HT-29 (cell line): Measurements from ENCODE around the gene RXRA. TPM values are rescaled to one million over a fixed set of nuclear protein-coding genes. Genes with fewer than 3 reads are reported as not detected.

Experiments used
- DNase-seq: peaks from one replicate; pipeline ENCODE4 v3.0.0-alpha.2; 2015; ENCODE audit warnings: low spot score
- total RNA-seq: library from RNA; depleted of rRNA; stranded (reverse); fragments of >200 nt; shearing (Covaris generic); gene quantifications from 2 replicates; pipeline ENCODE4 v1.2.3, GENCODE V29; 2014

The RXRA gene
- total RNA-seq, 1 experiment from 2014 or later, result 74.4 TPM

DNA sequence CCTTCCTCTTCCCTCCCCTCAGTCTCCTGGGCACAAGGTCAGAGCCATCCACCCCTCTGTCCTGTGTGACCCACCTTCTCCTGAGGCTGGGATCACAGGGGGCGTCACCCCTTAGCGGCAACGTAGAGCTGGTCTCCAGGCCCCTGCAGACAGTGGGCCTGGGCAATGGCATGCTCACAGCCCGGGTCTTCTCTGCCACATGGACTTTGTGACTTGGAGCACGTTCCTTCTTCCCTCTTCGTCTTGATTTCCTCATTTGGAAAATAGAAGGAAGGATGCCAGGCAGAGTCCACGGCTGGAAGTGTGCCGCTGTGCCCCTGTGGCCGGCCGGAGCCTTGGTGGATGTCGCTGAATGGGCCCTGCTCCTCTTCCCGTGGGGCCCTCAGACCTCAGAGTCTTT lies 10.0 kb downstream of the RXRA start:
- no peak for DNase-seq

- no peak for DNase-seq
Observed at GRCh38 chr9:134336924-134337323, 10.7 kb downstream of the RXRA start.

GRCh38 chr9:134337469-134337868 lies 11.2 kb downstream of the RXRA start:
- no peak for DNase-seq

DNA sequence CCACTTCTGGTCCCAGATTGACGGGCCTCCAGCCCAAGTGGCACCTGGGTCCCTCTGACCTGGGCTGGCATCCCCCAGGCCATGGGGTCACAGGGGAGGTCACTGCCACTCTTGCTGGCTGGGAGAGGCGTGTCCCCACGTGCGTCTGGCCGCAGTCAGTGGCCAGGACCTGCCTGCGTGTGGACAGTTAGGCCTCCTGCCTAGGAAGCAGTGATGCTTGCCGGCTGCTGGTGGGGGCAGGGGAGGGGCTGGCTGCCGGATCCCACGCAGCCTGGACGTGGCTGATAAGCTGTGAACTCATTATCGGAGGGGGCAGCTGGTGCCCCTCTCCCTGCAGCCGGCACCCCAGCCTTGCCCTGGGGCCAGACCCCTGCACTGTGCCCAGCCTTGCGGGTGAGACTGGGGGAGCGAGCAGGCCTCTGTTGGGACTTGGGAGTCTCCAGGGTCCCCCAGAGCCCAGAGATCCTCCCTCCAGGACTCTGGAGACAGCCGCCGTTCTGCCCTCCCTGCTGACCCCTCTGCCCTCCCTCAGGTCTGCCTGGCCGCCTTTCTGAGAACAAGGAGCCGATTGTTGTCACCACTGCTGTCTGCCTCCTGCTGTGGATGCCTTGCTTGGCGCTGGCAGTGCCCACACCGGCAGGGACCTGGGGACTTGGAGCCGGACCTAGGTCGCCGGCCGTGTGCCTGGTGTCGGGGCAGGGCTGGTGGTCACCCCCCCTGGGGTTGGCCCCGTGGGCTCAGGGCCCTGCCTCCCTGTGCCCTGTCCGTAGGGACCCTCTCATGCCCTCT lies 12.3 kb downstream of the RXRA start:
- peak; percentile 73 for DNase-seq

- peak; percentile 38 for DNase-seq
Observed at GRCh38 chr9:134339183-134339806, 13.0 kb downstream of the RXRA start.

DNA sequence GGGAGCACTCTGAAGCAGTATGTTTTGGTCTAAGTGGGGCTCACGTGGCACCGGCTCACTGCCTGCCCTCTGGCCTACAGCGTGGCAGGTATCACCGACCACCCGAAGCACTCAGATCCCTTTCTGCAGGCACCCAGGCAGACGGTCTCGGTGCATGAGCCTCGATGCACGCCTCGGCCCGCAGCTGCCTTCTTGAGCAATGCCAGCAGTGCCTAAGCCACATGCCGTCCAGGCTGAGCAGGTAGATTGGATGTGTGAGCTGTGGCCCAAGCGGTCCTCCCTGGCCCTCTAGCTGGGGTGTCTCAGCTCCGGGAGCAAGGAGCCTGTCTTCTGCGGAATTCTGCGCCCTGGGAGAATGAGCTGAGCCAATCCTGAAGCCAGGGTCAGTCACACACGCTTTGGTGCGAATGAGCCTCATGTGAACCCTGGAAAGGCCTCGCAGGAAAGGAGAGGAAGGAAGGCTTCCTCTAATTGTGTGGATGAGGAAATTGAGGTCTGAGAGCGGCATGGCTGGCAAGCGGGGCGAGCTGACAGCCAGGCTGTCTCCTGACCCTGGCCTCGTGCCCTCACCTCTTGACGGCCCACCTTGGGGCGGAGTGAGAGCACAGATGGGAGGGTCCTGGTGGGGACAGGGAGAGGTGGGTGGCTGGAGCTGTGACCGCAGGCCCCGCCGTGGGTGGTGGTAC lies 14.4 kb downstream of the RXRA start:
- DNase-seq, result no peak

- peak; percentile 76 for DNase-seq
Observed at GRCh38 chr9:134341306-134341705, 15.1 kb downstream of the RXRA start.

DNA sequence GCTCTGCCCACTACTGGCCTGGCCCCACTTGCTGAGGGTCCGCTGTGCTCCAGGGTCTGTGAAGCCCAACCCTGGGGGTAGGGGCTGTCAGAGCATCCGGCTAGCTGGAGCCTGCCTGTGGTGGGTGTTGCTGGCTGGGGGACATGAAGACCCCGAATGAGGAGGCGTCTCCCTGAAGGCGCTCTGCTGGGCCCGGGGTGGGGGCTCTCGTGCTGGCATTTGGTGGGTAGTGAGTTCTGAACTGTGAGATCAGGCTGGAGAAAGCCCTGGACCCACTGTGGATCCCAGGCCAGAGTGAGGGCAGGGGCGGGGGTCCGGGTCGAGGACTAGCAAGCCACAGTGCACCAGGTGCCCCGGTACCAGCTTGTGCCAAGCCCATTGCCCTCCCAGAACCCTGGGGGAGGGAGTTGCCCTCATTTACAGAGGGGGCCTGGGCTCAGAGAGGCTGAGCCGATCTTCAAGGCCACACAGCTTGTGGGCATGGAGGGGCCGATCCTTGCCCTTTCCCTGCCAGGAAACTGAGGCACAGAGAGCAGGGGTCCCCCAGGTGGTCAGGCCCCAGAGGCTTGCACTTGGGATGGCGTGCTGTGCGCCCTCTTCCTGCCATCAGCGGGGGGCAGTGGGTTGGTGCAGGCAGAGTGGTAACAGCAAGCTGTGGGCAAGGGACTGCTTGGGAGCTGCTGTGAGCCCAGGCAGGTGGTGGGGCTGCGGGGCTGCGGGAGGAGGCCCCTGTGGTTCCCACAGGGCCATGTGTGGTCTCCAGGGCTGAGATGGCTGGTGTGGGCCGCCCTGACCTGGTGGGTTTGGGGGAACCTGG lies 15.9 kb downstream of the RXRA start:
- no peak for DNase-seq

GRCh38 chr9:134342746-134343115 lies 16.5 kb downstream of the RXRA start:
- no peak for DNase-seq

GRCh38 chr9:134343637-134344036 lies 17.4 kb downstream of the RXRA start:
- no peak for DNase-seq

DNA sequence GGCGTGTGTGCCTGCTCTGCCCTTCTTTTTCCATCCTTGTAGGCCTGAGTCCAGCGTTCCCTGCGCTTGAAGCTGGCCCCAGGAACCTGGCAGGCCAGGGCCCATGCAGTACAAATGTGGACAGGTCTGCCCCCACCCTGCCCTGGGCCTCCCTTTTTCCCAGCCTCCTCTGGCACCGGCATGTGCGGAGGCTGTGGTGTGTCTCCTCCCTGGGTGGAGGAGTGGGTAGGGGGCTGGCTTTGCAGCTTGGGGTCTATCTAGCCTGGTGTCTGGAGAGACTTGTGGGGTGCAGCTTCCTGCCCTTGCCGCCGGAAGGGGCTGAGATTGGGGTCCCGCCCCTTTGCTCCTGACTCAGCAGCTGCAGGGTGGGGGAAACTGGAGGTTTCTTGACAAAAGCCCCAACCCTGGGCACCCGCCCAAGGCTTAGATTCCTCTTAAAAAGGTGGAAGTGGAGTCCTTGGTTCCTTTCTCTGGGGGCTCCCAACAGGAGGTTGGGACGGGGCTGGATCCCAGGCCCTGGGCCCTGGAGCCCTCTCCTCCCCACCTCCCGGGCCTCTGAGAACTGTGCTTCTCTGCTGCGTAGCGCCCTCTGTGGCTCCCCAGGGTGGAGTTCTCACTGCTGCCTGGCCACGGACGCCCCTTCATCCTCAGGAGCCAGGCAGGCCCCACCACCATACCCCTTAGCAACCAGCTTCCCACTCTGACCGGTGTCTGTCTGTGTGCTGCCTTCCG lies 18.0 kb downstream of the RXRA start:
- no peak for DNase-seq

- DNase-seq, result no peak
Observed at GRCh38 chr9:134344800-134345310, 18.6 kb downstream of the RXRA start.

DNA sequence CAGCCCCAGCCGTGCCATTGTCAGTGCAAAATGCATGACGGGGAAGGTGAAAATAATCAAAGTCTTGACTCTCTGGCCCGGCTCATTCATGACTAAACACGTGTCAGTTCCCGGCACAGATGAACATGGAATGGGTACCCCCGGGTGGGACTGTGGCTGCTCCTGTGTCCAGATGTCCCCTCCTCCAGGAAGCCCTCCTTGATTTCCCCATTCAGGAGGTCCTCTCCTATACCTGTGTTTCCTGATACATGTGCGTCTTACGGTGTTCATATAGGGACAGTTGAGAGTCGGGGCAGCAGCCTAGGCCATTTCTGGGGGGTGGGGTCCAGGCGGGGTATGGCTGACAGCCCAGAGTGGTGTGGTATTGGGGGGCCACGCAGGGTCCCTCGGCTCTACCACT lies 19.5 kb downstream of the RXRA start:
- no peak for DNase-seq

GRCh38 chr9:134346151-134346550 lies 19.9 kb downstream of the RXRA start:
- DNase-seq, result no peak

DNA sequence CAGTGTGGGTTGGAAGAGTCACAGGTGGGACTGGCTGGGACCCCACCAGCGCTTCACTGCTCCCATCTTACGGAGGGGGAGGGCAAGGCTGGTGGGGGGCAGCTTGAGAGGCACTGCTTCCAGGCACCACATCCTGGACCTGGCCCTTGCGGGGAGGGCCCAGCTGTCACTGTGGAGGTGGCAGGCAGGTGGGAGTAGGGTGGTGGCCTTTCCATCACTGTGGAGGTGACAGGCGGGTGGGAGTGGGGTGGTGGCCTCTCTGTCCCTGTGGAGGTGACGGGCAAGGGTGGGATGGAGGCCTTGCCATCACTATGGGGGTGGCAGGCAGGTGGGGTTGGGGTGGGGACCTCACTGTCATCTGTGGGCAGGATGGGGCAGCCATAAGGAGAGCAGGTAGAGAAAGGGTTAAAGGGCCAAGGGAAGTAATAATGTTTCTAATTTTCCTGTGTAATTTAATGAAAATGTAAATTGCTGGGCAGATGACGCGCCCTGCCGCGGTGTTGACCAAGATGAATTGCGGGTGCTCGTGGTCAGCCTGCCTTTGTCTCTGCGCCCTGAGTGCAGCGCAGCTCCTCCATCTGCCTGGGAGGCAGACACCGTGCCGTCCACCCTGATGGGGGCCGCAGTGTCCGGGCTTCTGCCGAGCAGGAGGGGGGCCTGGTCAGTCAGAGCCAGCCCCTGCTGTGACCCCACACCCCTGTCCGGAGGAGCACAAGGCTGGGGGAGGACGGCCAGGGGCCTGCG lies 20.8 kb downstream of the RXRA start:
- no peak for DNase-seq

GRCh38 chr9:134347996-134348395 lies 21.7 kb downstream of the RXRA start:
- DNase-seq, result no peak

GRCh38 chr9:134348404-134349155 lies 22.3 kb downstream of the RXRA start:
- DNase-seq, result no peak

GRCh38 chr9:134349936-134350335 lies 23.7 kb downstream of the RXRA start:
- DNase-seq, result no peak

- no peak for DNase-seq
Observed at GRCh38 chr9:134350416-134350994, 24.2 kb downstream of the RXRA start.
